ENCODE data around the gene ARPC5. TPM values are rescaled to one million over a fixed set of nuclear protein-coding genes. Genes with fewer than 3 reads are reported as not detected.

ARPC5 gene
- total and polyA plus RNA-seq, 2 of the 8 experiments (the other 6 are each of a cell fraction or from before 2014, with no cell fraction given), result 24.0 to 60.8 TPM

DNA sequence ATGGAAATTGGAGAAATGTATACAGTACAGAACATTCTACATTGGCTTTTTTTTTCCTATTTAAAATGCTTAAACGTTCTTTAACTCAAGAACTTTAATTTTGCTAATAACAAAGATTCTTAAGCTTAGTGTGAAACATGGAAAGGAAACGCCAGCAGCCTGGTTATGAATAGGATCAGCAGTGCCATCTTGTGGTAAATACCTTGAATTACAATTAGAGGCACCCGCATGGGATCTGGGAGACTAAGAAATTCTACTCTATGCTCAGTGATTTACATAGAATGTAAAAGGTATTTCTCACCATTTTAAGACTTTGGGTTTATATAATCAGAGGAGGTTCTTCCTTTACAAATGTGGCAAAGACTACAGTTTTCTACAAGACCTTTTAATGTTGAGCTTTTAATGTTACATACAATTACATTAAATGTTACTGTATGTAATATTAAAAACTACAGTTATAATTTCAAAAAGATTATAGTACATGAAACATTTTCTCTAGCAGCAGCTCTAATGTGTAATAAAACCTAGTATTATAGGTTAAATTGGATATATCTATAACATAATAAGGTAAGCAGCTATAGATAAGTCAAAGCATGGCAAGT lies 49.6 kb upstream of the ARPC5 start:
- no peak overlapping the region for H4K8ac ChIP-seq (ENCODE audit: extremely low read depth, insufficient read depth, low read length)
- no peak overlapping the region for H3K56ac ChIP-seq (replicated peaks; ENCODE audit: insufficient read length, low read depth, low read length)
- WGBS, 2 experiments (ENCODE audit: extremely low coverage in 1 of 2, insufficient coverage in 1 of 2, insufficient read length in 1 of 2, insufficient replicate concordance in 2 of 2, low coverage in 1 of 2, low lambda C conversion rate in 2 of 2, missing lambda C conversion rate in 1 of 2), result 9% methylated on average over 3 of the region's 3 CpGs; no CpG with 5 or more reads in 1 of the 2 experiments
- no peak overlapping the region for H3K4ac ChIP-seq (replicated peaks; ENCODE audit: insufficient read length, low read depth, low read length)
- H3K9me3 ChIP-seq (ENCODE audit: insufficient read depth in 2 of 2, low read depth in 1 of 2, low read length in 1 of 2), result no peaks in the 10 kb centered on the region
- H4K91ac ChIP-seq (replicated peaks; ENCODE audit: insufficient read length, low read length), result no peak overlapping the region
- DNase-seq (ENCODE audit: low read depth in 1 of 2, low spot score in 2 of 2) (no peak), FAIRE-seq (peak; percentile 28)
- no peak overlapping the region for H2BK12ac ChIP-seq (ENCODE audit: low read depth, low read length)
- H3K27ac ChIP-seq (ENCODE audit: low read depth, low read length), result no peak overlapping the region
- no peak overlapping the region for H3K4me3 ChIP-seq (ENCODE audit: extremely low read depth in 1 of 4, insufficient read depth in 2 of 4, low read depth in 3 of 4, low read length in 4 of 4)
- H3K23me2 ChIP-seq (ENCODE audit: low read depth, low read length), result no peaks in the 10 kb centered on the region
- no peaks in the 10 kb centered on the region for H3K79me2 ChIP-seq (ENCODE audit: control insufficient read depth in 1 of 2, insufficient read depth in 2 of 2, low read length in 2 of 2)
- H3K23ac ChIP-seq (ENCODE audit: insufficient read length), result no peak overlapping the region
- H3K36me3 ChIP-seq (ENCODE audit: control insufficient read depth in 2 of 4, insufficient read depth in 4 of 4, low read length in 3 of 4), result no peaks in the 10 kb centered on the region
- H2AFZ ChIP-seq (ENCODE audit: low read length), result no peak overlapping the region
- H4K5ac ChIP-seq (ENCODE audit: insufficient read length, low read depth, low read length), result no peak overlapping the region
- H2BK120ac ChIP-seq (replicated peaks; ENCODE audit: low read depth, low read length), result no peak overlapping the region
- H4K20me1 ChIP-seq (replicated peaks in 1 of 2; ENCODE audit: control insufficient read depth in 1 of 2, insufficient read depth in 2 of 2, low read length in 2 of 2), result no peaks in the 10 kb centered on the region
- no peaks in the 10 kb centered on the region for H3K79me1 ChIP-seq (ENCODE audit: low read depth, low read length)
- no peak overlapping the region for H2BK15ac ChIP-seq (ENCODE audit: low read length)
- no peak overlapping the region for H3K18ac ChIP-seq (ENCODE audit: extremely low read depth, low read length)
- peaks cover 0 to 2% (median 0%) of the 10 kb centered on the region in 4 experiments; a peak in 1 of 7 replicates for H3K4me1 ChIP-seq (replicated peaks in 1 of 4; ENCODE audit: control insufficient read depth in 3 of 4, insufficient read depth in 4 of 4, low read length in 3 of 4)
- POLR2A ChIA-PET (ENCODE audit: partially characterized antibody), result interaction anchor here (1.4 kb wide), 1 partner anchor 30 kb away, joined by 4 read pairs; no protein-coding TSS in a partner anchor
- no peak overlapping the region for H3K9ac ChIP-seq (replicated peaks in 1 of 4; ENCODE audit: extremely low read depth in 1 of 4, low read depth in 3 of 4, low read length in 3 of 4)
- no peak for TF ChIP-seq NRF1 (IDR thresholded peaks at IDR 0.05; ENCODE audit: low read depth, low read length)
- TF ChIP-seq, protein P1, sequence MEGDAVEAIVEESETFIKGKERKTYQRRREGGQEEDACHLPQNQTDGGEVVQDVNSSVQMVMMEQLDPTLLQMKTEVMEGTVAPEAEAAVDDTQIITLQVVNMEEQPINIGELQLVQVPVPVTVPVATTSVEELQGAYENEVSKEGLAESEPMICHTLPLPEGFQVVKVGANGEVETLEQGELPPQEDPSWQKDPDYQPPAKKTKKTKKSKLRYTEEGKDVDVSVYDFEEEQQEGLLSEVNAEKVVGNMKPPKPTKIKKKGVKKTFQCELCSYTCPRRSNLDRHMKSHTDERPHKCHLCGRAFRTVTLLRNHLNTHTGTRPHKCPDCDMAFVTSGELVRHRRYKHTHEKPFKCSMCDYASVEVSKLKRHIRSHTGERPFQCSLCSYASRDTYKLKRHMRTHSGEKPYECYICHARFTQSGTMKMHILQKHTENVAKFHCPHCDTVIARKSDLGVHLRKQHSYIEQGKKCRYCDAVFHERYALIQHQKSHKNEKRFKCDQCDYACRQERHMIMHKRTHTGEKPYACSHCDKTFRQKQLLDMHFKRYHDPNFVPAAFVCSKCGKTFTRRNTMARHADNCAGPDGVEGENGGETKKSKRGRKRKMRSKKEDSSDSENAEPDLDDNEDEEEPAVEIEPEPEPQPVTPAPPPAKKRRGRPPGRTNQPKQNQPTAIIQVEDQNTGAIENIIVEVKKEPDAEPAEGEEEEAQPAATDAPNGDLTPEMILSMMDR (IDR thresholded peaks at IDR 0.05; ENCODE audit: control extremely low read depth in 1 of 3, insufficient read depth in 1 of 3, low read depth in 1 of 3, low read length in 3 of 3), result peak in 2 of 3 experiments; percentile 58 to 71; a peak in 3 of 4 replicates
- no peak for TF ChIP-seq KDM4A (IDR thresholded peaks at IDR 0.05; ENCODE audit: low read depth, low read length, severe bottlenecking)
- no peak for TF ChIP-seq SIX5 (IDR thresholded peaks at IDR 0.05; ENCODE audit: low read depth, low read length)
- TF ChIP-seq RAD21 (IDR thresholded peaks at IDR 0.05 in 1 of 2, conservative IDR thresholded peaks at IDR 0.05 in 1 of 2; ENCODE audit: low read depth in 2 of 2, low read length in 2 of 2), result peak; percentile 81 to 82
- no peak overlapping the region for H2BK5ac ChIP-seq (ENCODE audit: low read depth, low read length)
- no peak overlapping the region for H2BK20ac ChIP-seq (ENCODE audit: low read length)
- no peak overlapping the region for H2AK5ac ChIP-seq (ENCODE audit: low read depth, low read length)
- no peaks in the 10 kb centered on the region for H3K27me3 ChIP-seq (replicated peaks in 1 of 4; ENCODE audit: control insufficient read depth in 3 of 4, extremely low read depth in 1 of 4, insufficient read depth in 3 of 4, low read length in 3 of 4)
- CTCF ChIA-PET (ENCODE audit: partially characterized antibody), result interaction anchor here (0.7 to 5.0 kb wide), 66 partner anchors 10 to 873 kb away, joined by 3 to 70 read pairs (median 3); partner anchors contain the start of gene APOBEC4
- H3K4me2 ChIP-seq (ENCODE audit: insufficient read depth in 1 of 2, low read depth in 2 of 2, low read length in 2 of 2), result no peak overlapping the region
- H3K14ac ChIP-seq (ENCODE audit: insufficient read length), result no peak overlapping the region
